GM13977 (cell line): ENCODE measurements around the gene IL6R.

ENCODE experiments used
- DNase-seq: peaks from one replicate; pipeline ENCODE4 v3.0.0; 2012; ENCODE audit warnings: low spot score
- CTCF ChIP-seq: IDR thresholded peaks from 2 replicates; pipeline ENCODE4 v1.5.1; 2012; ENCODE audit warnings: mild to moderate bottlenecking, control low read depth; ENCODE audit not compliant: insufficient read depth; ENCODE audit errors: extremely low read depth, missing control alignments
- in situ Hi-C: fragments of 300-500 bp; cut with MboI; formaldehyde crosslinking; loops from one replicate; pipeline ENCODE4 v1.12.0; 2022; ENCODE audit warnings: low sequenced_read_pairs, low pct_unique_long_range_greater_than_20kb, mixed read lengths, inconsistent platforms; ENCODE audit not compliant: unreplicated experiment

Gene IL6R

GRCh38 chr1:154413177-154413783 is 8.1 kb downstream of the IL6R start:
- in situ Hi-C loops = no loop called here
- no peak for DNase-seq
- no peak for TF ChIP-seq CTCF

- in situ Hi-C loops = no loop called here
- no peak for DNase-seq
- no peak for TF ChIP-seq CTCF
Observed at GRCh38 chr1:154414606-154415005, 9.5 kb downstream of the IL6R start.

- no peak for TF ChIP-seq CTCF
- in situ Hi-C loops = no loop called here
- no peak for DNase-seq
Observed at GRCh38 chr1:154416471-154417337, 11.6 kb downstream of the IL6R start.

GRCh38 chr1:154417338-154417608 is 12.1 kb downstream of the IL6R start:
- in situ Hi-C loops = no loop called here
- no peak for TF ChIP-seq CTCF
- DNase-seq = no peak

- in situ Hi-C loops = no loop called here
- DNase-seq = no peak
- TF ChIP-seq CTCF = no peak
Observed at GRCh38 chr1:154418062-154418921, 13.1 kb downstream of the IL6R start.

GRCh38 chr1:154418923-154419619 is 13.9 kb downstream of the IL6R start:
- DNase-seq = no peak
- in situ Hi-C loops = no loop called here
- TF ChIP-seq CTCF = no peak
